ENCODE data around the gene PEX5.
"Not testable (repeated sequence)": the region's sequence is repeated elsewhere in the genome, so short reads cannot be mapped to it uniquely, and the experiment has no call there.

The PEX5 gene

DNA sequence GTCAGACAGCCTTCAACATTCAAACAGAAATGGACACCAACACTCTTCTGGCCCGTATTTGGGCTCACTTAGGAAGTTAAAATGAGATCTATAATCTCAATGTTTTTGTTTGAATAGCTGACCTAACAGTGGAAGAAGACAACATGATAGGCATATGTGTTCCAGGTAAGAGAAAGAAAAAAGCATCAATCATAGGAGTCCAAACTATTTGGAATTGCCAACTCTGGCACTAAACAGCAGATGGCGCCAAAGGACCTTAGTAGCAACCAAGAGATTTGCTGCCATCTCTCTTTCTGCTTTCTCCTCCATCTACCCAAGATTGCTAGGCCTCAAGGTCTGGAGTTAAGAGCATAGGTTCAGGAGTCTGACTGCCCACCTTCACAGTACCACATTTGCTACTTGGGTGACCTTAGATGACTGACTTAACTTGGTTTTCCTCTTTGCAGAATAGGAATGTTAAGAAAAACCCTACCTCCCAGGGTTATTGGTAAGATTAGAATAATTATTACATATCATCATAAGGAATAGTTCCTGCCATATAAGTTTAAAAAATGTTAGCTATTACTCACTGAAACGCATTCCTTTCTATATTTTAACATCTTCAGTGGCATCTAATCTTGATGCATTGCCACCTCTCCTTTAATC, 30.2 kb downstream of the PEX5 start:
- peak; percentile 85 for DNase-seq

DNA sequence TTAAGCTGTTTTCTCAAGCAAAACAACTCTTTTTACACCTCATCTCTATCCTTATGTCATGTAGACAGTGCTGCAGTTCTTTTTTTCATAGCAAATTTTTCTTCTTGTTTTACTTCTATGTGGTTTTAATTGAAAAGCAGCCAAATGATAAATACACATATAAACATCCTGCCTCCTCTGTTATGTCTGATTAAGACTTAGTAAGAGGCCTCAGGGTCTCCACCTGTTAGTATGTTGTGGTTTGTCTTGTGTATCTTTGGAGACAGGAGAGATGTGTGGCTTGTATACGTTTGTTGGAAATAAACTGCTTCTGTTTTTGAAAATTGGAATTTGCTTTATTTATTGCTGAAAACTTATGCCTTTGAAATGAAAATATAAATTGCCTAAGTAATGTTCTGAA, 32.0 kb downstream of the PEX5 start:
- no peak for DNase-seq

DNA sequence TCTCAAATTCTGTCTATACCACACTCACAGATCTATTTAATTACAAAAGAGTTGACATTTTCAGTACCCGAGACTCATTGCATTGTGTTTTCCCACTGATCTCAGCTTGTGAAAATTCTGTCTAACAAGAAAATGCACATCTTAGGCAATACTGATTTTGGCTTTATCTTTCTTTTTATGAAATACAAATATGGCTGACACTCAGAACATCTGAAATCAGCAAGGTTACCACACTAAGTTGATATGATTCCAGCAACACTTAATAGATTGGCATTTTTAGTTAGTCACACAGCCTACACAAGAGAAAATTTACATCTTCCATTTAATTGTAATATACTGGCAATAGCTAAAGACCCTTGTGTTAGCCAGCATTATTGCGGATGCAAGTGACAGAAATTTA, 40.3 kb downstream of the PEX5 start:
- no peak for DNase-seq

DNA sequence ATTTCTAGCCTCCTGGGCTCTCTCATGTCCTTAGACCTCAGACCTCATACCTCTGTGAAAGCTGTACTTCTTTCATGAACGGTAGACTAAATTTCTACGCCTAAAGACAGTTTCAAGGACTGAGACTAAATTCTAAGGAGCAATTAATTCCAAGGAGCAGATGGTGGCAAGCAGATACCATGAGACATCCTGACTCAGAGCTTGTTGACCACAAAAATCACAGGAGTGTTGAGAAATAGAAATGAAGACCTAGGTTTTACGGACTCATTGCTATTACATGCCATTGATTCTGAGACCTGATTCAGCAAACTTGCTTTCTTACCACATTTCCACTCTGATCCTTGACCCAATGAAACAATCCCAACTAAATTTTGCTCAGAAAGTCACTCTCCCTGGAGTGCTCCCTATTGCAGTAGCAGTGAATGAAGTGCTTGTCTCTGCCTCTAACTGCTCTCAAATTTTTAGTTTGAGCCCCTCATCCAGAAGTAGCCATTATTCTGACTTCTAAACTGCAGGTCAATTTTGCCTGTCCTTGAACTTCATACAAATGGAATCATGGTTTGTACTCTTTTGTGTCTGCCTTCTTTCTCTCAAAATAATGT, 52.0 kb downstream of the PEX5 start:
- DNase-seq: no peak

DNA sequence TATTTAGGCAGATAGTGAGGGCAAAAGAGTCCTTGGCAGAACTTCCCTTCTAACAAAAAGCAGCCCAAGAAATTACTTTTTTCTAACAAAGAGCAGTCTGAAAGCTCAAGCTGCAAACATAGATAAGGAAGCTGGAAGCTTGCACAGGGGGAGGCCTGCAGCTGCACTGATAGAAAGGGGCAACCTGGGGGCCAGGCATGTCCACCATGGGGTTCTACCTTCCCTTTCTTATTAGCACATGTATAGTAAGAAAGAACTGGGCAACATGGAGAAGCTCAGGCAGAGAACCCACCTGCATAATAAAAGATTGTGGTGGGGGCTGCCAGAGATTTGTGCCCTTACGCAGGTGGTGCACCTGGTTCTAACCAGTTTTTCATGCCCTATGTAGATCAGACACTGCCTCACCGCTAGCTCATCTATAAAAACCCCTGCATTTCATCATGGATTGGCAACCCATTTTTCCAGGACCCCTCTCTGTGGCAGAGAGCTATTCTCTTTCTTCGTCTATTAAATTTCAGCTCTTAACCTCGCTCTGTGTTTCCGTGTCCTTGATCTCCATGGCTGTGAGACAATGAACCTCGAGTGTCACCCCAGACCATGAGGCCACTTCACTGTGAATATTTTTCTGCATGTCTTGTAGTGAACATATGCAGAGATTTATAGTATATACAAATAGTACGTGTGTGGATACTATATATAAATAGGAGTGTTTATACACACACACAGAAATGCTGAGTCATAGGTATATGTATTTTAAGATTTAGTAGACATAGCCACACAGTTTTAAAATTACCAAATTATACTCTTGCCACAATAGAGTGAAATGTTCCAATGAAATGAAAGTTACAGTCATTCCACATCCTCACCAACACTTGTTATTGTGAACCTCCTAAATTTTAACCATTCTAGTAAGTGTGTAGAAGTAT, 53.0 kb downstream of the PEX5 start:
- no peak for DNase-seq

DNA sequence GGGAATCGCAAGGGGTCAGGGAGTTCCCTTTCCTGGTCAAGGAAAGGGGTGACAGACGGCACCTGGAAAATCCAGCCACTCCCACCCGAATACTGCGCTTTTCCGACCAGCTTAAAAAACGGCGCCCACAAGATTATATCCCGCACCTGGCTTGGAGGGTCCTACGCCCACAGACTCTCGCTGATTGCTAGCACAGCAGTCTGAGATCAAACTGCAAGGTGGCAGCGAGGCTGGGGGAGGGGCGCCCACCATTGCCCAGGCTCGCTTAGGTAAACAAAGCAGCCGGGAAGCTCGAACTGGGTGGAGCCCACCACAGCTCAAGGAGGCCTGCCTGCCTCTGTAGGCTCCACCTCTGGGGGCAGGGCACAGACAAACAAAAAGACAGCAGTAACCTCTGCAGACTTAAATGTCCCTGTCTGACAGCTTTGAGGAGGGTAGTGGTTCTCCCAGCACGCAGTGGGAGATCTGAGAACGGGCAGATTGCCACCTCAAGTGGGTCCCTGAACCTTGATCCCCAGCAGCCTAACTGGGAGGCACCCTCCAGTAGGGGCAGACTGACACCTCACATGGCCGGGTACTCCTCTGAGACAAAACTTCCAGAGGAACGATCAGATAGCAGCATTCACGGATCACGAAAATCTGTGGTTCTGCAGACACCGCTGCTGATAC, 62.0 kb downstream of the PEX5 start:
- not testable (repeated sequence) for DNase-seq

DNA sequence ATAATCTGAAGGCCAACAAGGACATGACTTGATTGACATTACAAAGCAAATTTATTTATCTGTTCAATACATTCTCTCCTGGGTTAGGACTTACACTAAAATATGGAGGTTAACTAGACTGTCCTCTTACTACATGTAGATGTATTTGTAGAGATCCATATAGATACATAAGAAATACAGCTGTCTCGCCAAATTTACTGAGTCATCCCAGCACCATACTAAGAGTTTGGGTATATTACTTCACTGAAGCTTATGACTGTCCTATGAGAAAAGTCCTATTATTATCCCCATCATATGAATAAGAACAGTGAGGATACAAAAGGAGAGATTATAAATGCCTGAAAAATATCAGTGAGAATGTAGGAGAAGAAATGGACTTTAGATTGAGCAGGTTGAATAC, 69.6 kb downstream of the PEX5 start:
- DNase-seq: no peak

Data from NCI-H1694 treated with DMSO at 0.1 percent for 48 hours (cell line).